ENCODE data around the gene GPC5.
A peak's percentile ranks its signal among the peaks of the same experiment; 100 is the strongest.
"Not testable (repeated sequence)": the region's sequence is repeated elsewhere in the genome, so short reads cannot be mapped to it uniquely, and the experiment has no call there.

The GPC5 gene

DNA sequence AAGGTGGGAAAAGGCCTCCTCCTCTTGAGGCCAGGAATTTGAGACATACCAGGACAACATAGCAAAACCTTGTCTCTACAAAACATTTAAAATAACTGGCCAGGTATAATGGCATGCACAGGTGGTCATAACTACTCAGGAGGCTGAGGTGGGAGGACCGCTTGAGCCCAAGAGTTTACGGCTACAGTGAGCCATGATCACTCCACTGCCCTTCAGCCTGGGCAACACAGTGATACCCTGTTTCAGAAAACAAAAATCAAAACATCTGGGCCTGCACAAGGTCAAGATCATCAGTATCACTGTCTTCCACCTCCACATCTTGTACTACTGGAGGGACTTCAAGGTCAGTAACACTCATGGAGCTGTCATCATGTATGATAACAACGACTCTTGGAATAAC, 1085.5 kb downstream of the GPC5 start:
- no peak for DNase-seq
- intact Hi-C loops (cut with DNase I): no loop called here

DNA sequence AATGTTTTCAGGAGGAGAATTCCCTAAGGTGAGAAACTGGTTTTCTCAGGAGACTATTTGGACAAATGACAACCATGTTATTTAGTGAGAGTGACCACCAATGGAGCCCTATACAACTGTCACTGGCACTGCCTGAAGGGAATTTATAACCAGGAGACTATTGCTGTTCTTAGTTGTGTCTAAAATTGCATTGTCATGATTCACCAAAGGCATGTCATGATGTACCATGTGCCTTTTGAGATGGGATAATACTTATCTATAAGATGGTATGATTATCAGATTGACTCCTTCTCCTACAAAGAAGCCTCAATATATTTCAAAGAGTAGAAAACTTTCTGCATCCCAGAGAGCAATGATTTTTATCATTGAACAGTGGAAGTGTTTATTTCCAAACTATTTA, 1088.8 kb downstream of the GPC5 start:
- intact Hi-C loops (cut with DNase I): no loop called here

DNA sequence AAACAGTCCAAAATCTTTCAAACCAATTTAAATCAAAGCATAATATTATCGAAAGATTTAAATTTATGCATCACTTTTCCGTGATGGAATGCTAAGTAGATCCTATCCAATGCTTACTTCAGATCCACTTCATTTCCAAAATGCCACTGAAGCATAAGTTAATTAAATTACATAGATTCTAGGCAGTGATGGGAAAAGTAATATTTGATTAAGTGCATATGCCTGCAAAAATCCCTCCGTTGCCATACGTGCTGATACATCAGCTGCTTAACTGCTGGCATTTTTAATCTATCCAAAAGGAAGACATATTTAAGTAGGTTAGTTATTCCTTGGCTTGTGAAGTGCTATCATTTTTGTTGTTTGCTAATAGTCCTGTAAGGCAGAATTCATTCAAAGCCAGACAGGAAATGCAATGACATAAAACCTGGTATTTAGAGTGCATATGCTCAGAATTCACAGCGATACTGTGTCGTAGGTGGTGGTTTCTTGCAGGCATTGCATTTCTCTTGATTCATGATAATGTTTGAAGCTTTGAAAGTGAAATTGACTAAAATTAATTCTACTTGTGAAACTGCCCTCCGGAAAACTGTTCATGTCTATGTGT, 1089.9 kb downstream of the GPC5 start:
- intact Hi-C loops (cut with DNase I): no loop called here
- no peak for DNase-seq

More for the DNA sequence above, 1088.8 kb downstream of the GPC5 start:
- no peak for DNase-seq

DNA sequence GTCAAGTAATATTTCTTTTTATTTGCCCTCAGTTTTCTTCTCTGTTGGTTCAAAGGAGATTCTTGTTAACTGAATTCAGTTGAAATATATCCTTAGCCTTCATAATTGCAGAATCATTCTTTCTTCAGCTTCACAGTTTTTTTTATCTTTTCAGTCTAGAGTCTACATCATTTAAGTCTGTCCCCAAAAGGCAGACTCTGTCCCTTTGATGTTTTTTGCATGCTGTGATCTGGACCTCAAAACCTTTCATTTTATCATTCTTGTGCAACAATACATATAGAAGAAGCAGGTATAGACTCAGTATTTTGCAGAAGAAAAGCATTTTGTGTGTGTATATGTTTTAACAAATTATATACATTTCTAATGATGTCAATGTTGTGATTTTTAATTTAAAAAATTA, 1093.4 kb downstream of the GPC5 start:
- intact Hi-C loops (cut with DNase I): no loop called here
- no peak for DNase-seq

DNA sequence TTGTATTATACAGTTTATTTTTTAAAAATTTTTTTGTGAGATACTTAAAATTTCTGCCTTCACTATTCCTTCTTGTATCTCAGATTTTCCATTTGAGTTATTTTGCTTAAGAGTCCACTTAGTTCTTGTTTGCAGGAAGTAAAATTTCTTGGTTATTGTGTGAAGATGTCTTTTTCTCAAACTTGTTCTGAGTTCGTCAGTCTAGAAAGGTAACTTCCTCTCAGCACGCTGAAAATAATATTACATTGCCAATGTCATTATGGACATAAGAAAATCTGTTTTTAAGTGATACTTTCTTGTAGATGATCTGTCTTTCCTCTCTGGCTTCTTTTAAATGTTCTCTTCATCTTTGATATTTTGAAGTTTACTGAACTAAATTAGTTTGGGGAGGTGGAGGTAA, 1096.5 kb downstream of the GPC5 start:
- intact Hi-C loops (cut with DNase I): no loop called here
- no peak for DNase-seq

DNA sequence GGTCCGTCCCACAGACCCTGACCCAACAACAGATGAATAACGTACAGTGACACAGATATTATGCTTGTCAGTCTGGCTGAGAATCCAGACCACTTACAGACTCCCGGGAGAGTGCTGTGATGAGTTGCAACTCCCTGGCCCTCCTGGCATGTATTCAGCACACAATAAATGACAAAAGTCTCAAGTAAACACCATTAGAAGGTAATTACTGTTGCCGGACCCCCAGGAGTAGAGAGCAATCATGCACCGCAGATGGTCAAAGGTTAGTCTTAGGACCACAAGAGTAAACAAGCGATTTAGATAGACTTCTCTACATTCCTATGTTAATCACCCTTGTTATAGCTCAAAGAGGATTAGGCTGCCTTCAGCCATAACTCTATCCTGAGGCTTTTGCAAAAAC, 1101.8 kb downstream of the GPC5 start:
- intact Hi-C loops (cut with DNase I): no loop called here
- DNase-seq: no peak

DNA sequence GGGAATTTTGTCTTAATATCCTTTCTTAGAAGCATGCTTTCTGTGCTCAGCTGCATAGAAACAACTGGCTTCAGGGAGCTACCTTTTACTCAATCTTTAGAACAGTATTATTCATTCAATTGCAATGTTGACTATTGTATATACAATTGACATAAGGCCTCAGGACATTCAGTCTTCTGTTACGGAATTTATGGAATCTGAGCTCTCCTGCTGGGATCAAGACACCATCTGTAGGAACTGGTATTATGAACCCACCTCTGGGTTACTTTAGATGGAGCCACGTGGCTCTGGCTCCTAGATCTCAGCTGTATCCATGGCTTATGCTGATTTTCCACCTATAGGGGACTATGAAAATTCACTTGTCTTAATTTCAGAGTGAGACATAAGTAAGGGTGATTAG, 1112.0 kb downstream of the GPC5 start:
- intact Hi-C loops (cut with DNase I): no loop called here
- DNase-seq: no peak

DNA sequence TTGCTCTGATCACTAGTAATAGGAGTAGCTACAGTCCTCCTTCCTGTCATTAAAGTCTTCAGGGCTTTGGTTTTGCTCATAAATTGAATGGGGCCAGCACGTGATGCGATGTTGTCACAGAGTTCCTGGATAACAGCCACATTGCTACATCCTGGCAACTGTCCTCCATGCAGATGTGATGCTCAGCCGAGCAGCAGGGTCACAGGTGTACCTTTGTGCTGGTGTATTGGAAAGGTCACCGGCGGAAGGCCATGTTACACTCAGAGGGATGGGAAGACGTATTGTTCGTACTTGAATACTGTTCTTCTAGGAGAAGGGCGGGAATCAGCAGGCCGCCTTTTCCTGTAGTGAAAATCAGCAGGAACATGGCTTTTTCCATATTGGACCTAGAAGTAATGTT, 1114.4 kb downstream of the GPC5 start:
- intact Hi-C loops (cut with DNase I): no loop called here
- peak in 2 of 10 donors; percentile 53 to 65 for DNase-seq

DNA sequence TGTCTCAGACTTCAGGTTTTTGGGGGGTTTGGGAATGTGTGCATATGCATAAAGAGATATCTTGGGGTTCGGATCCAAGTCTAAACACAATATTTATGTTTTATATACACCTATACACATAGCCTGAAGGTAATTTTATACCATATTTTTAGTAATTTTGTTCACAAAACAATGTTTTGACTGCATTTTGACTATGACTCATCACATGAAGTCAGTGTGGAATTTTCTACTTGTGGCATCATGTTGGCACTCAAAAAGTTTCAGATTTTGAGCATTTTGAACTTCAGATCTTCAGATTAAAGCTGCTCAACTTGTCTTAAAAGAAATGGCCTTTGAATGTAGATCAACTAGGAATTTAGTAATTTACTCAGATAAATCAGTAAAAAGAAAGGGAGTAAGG, 1115.3 kb downstream of the GPC5 start:
- intact Hi-C loops (cut with DNase I): no loop called here
- DNase-seq: no peak

DNA sequence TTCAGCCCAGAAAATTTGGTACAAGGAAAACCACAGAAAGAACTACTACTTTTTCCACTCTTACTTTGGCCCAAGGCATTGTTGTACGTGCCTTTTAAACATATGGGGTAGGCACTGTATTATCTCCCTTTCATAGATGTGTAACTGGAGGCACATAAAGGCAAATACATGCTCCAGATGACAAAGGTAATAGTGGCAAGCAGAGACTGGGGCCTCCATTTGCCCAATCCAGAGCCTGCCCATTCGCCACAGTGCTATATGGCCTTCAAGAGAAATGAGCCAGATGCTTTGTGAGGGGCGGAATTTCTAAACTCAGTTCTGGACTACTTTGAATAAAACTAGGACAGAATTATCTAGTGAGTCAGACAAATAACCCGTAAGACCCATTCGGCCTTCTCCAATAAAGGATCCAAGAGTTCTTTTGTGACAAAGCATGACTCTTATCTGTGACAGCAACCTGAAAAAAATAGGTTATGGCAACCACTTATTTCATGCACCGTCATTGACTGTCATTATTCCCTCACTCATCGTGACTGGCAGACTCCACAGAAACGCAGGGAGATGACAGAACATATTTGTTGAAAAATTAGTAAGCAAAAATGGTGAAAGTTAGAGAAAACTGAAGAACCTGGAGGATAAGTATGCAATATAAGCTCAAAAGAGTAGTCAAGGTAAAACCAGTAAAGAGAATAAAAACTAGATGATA, 1116.2 kb downstream of the GPC5 start:
- intact Hi-C loops (cut with DNase I): no loop called here
- DNase-seq: no peak

DNA sequence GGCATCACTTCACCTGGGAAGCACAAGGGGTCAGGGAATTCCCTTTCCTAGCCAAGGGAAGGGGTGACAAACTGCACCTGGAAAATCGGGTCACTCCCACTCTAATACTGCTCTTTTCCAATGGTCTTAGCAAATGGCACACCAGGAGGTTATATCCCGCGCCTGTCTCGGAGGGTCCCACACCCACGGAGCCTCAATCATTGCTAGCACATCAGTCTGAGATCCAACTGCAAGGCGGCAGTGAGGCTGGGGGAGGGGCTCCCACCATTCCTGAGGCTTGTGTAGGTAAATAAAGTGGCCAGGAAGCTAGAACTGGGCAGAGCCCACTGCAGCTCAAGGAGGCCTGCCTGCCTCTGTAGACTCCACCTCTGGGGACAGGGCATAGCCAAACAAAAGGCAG, 1118.5 kb downstream of the GPC5 start:
- intact Hi-C loops (cut with DNase I): not testable (repeated sequence)
- DNase-seq: peak in 2 of 10 donors; percentile 35 to 61

DNA sequence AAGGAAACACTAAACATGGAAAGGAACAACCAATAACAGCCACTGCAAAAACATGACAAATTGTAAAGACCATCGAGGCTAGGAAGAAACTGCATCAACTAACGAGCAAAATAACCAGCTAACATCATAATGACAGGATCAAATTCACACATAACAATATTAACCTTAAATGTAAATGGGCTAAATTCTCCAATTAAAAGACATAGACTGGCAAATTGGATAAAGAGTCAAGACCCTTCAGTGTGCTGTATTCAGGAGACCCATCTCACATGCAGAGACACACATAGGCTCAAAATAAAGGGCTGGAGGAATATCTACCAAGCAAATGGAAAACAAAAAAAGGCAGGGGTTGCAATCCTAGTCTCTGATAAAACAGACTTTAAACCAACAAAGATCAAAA, 1120.2 kb downstream of the GPC5 start:
- DNase-seq; intact Hi-C loops (cut with DNase I): not testable (repeated sequence)

DNA sequence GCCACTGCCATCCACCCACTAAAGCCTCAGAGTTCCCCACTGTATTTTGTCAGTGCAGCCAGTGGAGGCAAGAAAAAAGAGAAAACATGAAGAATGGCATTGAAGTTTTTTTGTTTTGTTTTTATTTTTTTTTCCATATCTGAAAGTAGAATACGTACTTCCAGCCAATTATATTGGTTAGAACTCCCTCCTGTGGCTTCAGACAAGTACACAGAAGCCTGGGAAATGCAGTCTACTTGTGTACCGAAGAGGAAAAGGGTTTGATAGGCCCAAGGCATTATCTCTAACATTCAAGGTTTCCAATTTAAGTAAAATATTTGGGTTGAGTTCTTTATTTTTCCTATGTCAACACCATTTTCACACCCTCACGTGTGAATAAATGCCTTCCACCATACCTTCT, 1131.9 kb downstream of the GPC5 start:
- intact Hi-C loops (cut with DNase I): no loop called here

DNA sequence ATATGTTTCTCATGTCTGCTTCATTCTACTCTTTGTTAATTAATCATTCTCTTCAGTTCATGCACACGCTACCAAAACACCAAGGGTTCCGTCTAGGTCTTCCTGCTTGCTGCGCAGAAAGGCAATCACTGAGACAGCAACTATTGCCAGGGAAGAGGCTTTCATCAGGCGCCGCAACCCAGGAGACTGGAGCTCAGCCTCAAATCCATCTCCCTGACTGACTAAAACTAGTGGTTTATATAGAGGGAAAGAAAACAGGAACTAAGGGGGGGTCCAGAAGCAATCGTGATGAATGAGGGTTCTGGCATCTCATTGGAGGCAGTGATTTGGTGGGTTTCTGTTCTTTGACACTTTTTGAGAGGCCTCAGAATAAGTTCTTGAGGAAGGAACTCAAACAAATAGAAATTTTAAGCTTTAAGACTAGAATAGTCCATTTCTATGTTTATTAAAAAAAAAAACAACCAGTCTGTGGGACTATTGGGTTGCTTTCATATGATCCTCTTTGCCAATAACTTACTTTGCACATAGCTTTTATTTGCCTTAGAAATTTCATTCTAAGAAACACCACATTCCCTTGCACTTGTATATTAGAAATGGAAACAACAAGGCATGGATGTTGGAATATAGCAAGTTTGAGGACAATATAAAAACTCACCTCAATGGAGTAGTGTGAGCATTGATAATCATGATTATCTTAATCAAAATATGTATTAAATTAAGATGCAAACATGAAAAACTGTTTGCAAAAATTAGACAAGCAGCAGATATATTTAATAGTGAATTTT, 1137.0 kb downstream of the GPC5 start:
- DNase-seq: no peak
- intact Hi-C loops (cut with DNase I): no loop called here

More for the DNA sequence above, 1131.9 kb downstream of the GPC5 start:
- DNase-seq: no peak

DNA sequence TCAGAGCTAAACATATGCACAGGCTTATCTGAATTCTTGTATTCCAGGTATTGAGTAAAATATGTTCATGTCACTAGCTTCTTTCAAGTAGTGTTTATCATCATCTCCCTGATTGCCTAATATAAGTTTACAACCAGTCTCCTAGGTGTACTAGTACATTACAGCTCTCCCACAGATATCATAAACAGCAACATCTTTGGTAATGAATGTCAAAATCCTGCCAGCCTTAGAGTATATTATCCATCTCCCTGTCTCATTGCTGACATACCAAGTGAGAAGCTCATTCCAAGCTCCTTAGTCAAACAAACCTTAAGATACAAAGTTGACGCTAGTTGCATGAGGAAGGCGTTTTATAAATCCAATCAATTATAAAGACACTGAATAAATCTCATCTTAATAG, 1139.0 kb downstream of the GPC5 start:
- no peak for DNase-seq
- intact Hi-C loops (cut with DNase I): no loop called here

DNA sequence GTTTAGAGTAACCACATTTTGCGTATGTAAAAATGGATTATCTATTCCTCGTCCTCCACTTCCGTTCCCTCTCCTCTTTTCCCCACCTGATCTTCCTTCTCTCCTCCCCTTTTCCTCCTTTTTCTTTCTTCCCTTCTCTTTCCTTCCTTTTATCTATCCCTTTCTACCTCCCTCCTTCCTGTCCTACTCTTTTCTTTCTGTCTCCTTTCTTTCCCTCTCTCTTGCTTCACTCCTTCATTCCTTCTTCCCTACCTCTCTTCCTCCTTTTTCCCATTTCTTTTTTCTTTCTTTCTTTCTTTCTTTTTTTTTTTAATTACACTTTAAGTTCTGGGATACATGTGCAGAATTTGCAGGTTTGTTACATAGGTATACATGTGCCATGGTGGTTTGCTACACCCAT, 1139.7 kb downstream of the GPC5 start:
- no peak for DNase-seq
- intact Hi-C loops (cut with DNase I): no loop called here

DNA sequence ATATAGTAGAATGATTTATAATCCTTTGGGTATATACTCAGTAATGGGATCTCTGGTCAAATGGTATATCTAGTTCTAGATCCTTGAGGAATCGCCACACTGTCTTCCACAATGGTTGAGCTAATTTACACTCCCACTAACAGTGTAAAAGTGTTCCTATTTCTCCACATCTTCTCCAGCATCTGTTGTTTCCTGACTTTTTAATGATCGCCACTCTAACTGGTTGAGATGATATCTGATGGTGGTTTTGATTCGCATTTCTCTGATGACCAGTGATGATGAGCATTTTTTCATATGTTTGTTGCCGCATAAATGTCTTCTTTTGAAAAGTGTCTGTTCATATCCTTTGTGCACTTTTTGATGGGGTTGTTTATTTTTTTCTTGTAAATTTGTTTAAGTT, 1140.7 kb downstream of the GPC5 start:
- DNase-seq; intact Hi-C loops (cut with DNase I): not testable (repeated sequence)

DNA sequence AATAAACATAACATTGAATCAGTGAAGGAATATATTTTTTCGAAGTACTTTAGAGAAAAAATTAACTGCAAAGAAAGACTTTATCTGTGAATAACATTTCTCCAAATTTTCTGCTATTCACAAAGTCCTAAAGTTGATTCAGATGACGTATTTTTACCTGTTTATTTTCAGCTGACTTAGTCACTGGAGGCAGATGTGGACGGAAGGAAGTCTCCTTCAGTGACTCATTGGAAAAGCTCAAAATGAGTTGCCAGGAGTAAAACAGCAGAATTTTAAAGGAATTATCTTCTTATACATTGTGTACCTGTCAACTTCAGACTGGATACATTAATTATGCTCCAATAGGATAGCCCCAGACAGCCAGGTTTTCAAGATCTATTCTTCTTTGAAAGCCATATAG, 1148.8 kb downstream of the GPC5 start:
- DNase-seq: no peak
- intact Hi-C loops (cut with DNase I): no loop called here

DNA sequence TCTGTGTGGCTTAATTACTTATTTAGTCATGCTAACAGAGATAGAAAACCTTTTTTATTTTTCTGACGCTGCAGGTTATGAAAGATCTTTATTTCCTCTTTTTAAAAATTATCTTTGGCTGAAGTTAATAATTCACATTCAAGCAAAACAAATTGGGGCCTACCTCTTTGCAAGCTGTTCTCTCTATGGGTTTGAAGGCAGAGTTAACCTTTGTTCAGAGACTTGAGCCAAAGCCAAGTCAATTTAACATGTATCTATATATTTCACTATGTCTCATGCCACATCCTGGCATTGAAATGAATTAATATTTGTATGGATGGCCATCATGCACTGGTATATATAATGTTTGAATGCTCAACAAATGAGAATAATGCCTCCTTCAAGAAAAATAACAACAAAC, 1150.9 kb downstream of the GPC5 start:
- intact Hi-C loops (cut with DNase I): no loop called here
- no peak for DNase-seq

DNA sequence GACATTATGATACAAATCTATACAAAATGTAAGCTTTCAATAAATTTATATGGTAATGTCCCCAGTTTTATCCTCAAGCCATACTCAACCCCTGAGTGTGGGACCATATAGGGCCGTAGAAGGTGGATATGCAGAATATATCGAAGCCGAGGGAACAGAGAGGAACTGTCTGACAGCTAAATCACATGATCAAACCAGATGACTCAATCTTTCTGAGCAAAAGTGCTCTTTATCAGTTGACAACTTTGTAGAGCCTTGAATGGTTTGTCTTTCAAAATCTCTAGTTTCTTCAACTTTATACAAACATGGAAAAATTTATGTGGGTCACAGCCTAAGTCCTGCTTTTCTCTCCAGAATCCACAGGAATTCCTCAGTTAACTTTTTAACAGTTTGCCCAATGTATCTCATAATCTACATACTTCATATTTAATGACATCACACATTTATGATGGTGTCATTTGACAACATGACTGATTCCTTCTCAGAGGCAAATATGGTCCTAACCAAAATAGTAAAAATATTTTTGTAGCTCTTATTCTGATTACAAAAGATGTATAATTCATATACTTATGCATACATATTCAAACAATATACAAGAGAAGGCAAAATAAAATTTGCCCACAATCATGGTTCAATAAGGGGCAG, 1155.2 kb downstream of the GPC5 start:
- no peak for DNase-seq
- intact Hi-C loops (cut with DNase I): no loop called here

DNA sequence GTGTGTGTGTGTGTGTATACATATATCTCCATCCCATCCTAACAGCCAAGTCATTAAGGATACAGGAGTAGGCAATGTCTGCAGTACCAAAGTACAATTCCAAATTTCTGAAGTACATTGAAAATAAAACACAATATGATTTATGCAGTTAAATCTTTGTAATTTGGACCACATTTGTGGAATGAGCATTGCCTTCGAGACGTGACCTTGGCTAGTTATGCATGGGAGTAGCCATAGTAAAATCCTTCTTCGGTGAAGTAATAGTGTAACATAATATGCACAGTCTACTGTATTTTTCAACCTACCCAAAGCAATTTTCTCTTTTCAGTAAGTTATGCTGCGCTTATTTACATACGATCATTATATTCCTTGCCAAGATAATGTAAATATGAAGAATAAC, 1162.5 kb downstream of the GPC5 start:
- DNase-seq: no peak

More for the DNA sequence above, 1162.5 kb downstream of the GPC5 start:
- intact Hi-C loops (cut with DNase I): no loop called here

Measured in posterior cingulate gyrus (tissue), 11 donors.